Measurements from ENCODE around the gene PLA2G4E.

Gene PLA2G4E, protein sequence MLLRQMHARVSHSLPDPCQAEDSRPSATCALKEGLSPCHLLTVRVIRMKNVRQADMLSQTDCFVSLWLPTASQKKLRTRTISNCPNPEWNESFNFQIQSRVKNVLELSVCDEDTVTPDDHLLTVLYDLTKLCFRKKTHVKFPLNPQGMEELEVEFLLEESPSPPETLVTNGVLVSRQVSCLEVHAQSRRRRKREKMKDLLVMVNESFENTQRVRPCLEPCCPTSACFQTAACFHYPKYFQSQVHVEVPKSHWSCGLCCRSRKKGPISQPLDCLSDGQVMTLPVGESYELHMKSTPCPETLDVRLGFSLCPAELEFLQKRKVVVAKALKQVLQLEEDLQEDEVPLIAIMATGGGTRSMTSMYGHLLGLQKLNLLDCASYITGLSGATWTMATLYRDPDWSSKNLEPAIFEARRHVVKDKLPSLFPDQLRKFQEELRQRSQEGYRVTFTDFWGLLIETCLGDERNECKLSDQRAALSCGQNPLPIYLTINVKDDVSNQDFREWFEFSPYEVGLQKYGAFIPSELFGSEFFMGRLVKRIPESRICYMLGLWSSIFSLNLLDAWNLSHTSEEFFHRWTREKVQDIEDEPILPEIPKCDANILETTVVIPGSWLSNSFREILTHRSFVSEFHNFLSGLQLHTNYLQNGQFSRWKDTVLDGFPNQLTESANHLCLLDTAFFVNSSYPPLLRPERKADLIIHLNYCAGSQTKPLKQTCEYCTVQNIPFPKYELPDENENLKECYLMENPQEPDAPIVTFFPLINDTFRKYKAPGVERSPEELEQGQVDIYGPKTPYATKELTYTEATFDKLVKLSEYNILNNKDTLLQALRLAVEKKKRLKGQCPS

DNA sequence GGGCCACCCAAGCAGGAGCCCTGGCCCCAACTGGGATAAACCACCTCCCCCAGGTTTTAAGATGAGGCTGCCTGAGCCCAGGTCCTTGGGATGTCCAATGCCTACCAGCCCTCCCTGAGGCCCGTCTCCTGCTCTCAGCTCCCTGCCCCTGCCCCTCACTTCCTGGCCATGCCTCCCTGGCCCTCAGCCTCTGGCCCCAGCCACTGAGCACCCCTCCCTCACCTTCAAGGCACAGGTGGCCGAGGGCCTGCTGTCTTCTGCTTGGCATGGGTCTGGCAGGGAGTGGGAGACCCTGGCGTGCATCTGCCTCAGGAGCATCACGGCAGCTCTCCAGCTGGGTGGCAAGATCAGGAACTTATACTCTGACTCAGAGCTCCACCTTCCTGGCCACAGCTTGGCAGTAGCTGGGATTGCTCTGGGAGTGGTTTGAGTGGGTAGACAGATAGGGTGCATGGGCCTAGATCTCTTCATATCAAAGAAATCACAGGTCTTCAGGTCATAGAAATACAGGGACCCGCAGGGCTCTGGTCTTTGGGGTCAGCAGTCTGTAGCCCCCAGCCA, at the start of gene PLA2G4E:
PLA2G4E (minus strand) TSS at position 330 of the 561 bp plus-strand sequence; CDS start at position 318, 12 bp downstream.
- H3K36me3 ChIP-seq, result no peaks in the 10 kb centered on the region
- H3K4me3 ChIP-seq (ENCODE audit: low read depth in 1 of 2, low read length in 1 of 2), result no peak within 1 kb of the TSS
- no peaks in the 10 kb centered on the region for H3K4me1 ChIP-seq (ENCODE audit: control insufficient read depth in 1 of 2, insufficient read depth in 1 of 2, low read depth in 1 of 2, low read length in 1 of 2)
- no peaks in the 10 kb centered on the region for H3K9me3 ChIP-seq
- TF ChIP-seq, protein P1, sequence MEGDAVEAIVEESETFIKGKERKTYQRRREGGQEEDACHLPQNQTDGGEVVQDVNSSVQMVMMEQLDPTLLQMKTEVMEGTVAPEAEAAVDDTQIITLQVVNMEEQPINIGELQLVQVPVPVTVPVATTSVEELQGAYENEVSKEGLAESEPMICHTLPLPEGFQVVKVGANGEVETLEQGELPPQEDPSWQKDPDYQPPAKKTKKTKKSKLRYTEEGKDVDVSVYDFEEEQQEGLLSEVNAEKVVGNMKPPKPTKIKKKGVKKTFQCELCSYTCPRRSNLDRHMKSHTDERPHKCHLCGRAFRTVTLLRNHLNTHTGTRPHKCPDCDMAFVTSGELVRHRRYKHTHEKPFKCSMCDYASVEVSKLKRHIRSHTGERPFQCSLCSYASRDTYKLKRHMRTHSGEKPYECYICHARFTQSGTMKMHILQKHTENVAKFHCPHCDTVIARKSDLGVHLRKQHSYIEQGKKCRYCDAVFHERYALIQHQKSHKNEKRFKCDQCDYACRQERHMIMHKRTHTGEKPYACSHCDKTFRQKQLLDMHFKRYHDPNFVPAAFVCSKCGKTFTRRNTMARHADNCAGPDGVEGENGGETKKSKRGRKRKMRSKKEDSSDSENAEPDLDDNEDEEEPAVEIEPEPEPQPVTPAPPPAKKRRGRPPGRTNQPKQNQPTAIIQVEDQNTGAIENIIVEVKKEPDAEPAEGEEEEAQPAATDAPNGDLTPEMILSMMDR (IDR thresholded peaks at IDR 0.05), result no peak
- no peaks in the 10 kb centered on the region for H3K27me3 ChIP-seq
- H3K27ac ChIP-seq, result no peak within 1 kb of the TSS

DNA sequence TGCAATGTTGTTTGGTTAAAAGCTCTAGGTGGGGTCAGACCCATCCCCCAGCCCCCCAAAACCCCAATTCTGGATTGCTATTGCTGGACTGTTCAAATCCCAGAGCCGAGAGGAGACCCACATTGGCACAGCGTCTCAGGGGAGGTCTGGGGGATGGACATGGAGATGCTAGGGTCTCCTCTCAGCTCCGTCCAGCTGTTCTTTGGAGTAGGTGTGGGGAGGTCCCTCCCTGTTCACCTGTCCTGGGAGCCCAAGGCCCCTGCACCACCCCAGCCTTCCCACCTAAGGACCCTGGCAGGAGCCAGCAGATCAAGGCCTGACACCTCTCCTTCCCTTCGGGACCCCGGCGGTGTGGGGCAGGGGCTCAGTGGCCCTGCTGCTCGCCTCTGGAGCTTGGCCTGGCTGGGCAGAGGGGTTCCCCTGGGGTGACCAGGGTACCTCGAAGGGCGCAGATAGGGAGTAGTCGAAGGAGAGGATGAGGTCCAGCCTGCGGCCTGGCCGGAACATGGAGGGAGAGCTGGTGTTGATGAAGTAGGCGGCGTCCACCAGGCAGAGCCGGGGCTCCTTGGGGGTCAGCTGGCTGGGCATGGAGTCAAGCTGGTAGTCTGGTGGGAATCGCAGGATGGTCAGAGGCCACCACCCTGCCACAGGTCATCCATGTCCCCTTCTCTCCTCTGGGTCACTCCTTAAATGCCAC, 49.6 kb upstream of the PLA2G4E start:
- H3K27me3 ChIP-seq, result peaks cover 5% of the 10 kb centered on the region
- H3K9me3 ChIP-seq, result no peaks in the 10 kb centered on the region
- H3K4me1 ChIP-seq (ENCODE audit: control insufficient read depth in 1 of 2, insufficient read depth in 1 of 2, low read depth in 1 of 2, low read length in 1 of 2), result peaks cover 0 to 3% of the 10 kb centered on the region in 2 experiments

DNA sequence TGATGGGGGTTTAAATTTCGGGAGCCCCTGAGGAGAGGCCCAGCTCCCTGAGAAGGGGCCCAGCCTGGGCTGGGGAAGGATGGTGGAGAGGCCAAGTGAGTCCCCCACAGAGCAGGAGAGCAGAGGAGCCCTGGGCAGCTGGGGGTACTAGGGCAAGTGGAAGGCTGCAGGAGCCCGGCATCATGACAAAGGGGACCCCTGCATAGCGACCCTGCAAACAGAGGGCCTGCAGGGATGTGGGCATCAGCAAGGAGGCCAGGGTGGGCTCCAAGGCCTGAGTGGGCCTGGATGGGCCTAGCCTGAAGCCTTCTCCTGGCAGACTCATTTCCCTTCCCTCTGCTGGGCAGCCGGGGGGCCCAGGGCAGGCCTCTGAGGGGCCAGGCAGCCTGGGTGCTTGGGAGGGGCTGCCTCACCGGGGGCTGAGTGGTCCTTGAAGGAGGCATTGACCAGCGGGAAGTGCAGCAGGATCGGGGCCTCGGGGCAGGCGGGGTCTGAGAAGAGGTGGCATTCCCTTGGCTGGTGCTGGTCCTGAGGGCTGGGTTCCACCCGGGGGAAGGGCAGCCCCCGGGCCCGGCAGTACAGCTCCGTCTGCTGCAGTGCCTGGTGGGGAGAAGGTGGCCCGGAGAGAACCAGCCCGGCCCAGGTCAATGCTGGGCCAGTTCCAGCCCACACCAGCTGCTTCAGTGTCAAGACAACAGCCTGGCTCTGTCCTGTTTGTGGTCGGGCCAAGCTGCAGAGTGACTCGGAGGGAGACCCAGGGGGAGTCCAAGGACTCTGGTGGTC, 48.8 kb upstream of the PLA2G4E start:
- TF ChIP-seq, protein P1 (IDR thresholded peaks at IDR 0.05), result no peak

More for the DNA sequence above, 49.6 kb upstream of the PLA2G4E start:
- TF ChIP-seq, protein P1 (IDR thresholded peaks at IDR 0.05), result no peak
- Histone ChIP-seq H3K36me3 (no peaks in the 10 kb centered on the region), H3K4me3 (ENCODE audit: low read depth in 1 of 2, low read length in 1 of 2) (no peak overlapping the region), H3K27ac (no peak overlapping the region)

DNA sequence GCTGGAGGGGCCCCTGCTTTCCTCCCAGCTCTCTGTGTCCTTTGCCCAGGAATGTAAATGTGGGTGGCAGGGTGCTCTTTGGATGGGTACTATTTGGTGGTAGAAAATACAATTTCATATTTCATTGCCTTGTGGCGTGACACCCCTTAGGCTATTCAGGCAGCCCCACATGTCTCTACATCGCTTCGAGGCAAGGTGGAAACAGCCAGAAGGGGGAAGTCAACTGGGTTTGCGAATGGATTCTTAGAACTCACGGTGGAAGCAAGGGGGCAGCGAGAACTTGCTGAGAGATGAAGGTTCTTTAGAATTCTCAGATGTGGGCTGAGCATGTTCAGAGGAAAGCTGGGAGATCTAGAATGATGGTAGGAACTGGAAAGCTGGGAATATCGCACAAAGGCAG, 48.2 kb upstream of the PLA2G4E start:
- Histone ChIP-seq H3K9me3 (no peaks in the 10 kb centered on the region), H3K27me3 (peaks cover 8% of the 10 kb centered on the region), H3K4me3 (ENCODE audit: low read depth in 1 of 2, low read length in 1 of 2) (no peak overlapping the region), H3K27ac (no peak overlapping the region), H3K36me3 (no peaks in the 10 kb centered on the region), H3K4me1 (ENCODE audit: control insufficient read depth in 1 of 2, insufficient read depth in 1 of 2, low read depth in 1 of 2, low read length in 1 of 2) (peaks cover 0 to 3% of the 10 kb centered on the region in 2 experiments)
- TF ChIP-seq, protein P1 (IDR thresholded peaks at IDR 0.05), result no peak

More for the DNA sequence above, 48.8 kb upstream of the PLA2G4E start:
- Histone ChIP-seq H3K4me3 (ENCODE audit: low read depth in 1 of 2, low read length in 1 of 2) (no peak overlapping the region), H3K9me3 (no peaks in the 10 kb centered on the region), H3K27me3 (peaks cover 8% of the 10 kb centered on the region), H3K27ac (no peak overlapping the region), H3K4me1 (ENCODE audit: control insufficient read depth in 1 of 2, insufficient read depth in 1 of 2, low read depth in 1 of 2, low read length in 1 of 2) (peaks cover 0 to 3% of the 10 kb centered on the region in 2 experiments), H3K36me3 (no peaks in the 10 kb centered on the region)

Data from neutrophil (primary cell).